Activated naive CD8-positive, alpha-beta T cell (primary cell): ENCODE data around the gene KLHL6.
"Not testable (repeated sequence)": the region's sequence is repeated elsewhere in the genome, so short reads cannot be mapped to it uniquely, and the experiment has no call there.

Source experiments
- H3K27ac Mint-ChIP-seq: one replicate; pipeline ENCODE4 v1.8.0; 2021; ENCODE audit warnings: mixed read lengths
- H3K27me3 Mint-ChIP-seq: one replicate; pipeline ENCODE4 v1.8.0; 2021; ENCODE audit warnings: mixed read lengths
- H3K36me3 Mint-ChIP-seq: one replicate; pipeline ENCODE4 v1.8.0; 2021; ENCODE audit warnings: mixed read lengths
- H3K4me1 Mint-ChIP-seq: one replicate; pipeline ENCODE4 v1.8.0; 2021; ENCODE audit warnings: low read depth, mixed read lengths
- H3K4me3 Mint-ChIP-seq: one replicate; pipeline ENCODE4 v1.8.0; 2021; ENCODE audit warnings: mild to moderate bottlenecking, mixed read lengths
- H3K9me3 Mint-ChIP-seq: one replicate; pipeline ENCODE4 v1.8.0; 2021; ENCODE audit warnings: low read depth, mixed read lengths

Gene KLHL6

DNA sequence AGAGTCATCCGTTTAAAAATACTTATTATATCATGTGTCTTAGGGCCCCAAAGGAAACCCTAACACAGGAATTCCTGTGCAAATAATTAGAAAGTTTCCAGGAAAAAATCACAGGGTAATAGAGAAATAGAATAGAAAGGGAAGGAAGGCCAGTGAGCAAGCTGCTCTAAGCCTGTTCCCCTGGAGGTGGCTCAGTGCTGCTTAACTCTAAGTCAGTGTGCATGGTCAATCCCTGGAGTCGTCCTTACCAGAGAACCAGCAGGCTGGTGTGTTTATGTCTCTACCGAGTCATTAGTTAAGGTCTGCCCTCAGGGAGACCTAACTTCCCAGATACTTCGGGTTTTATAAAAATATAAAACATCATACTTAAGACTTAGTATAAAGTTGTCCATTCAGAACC, 106.1 kb downstream of the KLHL6 start:
- Mint-ChIP-seq H3K27ac (no peak overlapping the region), H3K4me3 (no peak overlapping the region), H3K4me1 (peaks cover 18% of the 10 kb centered on the region), H3K9me3 (peaks cover 4% of the 10 kb centered on the region), H3K36me3 (peaks cover 3% of the 10 kb centered on the region), H3K27me3 (no peaks in the 10 kb centered on the region)

DNA sequence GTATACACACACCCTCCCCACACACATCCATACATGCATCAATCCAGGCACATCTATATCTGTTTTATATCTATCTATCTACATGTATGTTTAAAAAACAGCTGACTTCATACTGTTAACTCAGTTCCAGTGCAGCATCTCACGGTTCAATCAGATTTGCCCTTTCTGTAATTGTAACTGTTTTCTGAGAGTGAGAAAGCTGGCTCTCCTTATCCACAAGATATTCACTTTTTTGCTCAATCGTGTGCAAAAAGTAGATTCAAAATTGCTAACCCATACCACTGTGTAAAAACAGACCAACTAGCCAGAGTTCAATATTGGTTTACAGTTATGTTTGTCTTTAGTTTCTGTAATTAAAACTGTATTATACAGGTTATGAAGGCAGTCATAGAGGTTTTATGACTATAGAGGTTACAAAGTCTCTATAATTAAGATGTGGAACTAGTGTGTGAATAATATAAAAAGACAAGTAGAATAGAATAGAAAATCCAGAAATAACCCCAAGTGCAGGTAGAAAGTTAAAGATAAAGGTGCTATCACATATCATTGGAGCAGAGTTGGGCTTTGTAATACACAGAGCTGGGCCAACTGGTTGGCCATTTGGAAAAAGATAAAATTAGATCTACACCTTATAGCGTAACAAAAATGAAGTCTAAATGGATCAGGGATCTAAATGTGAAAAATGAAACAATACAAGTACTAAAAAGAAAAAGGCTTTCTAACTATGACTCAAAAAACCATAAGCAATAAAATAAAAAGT, 107.0 kb downstream of the KLHL6 start:
- peaks cover 18% of the 10 kb centered on the region for H3K4me1 Mint-ChIP-seq
- no peak overlapping the region for H3K27ac Mint-ChIP-seq
- peaks cover 9% of the 10 kb centered on the region for H3K9me3 Mint-ChIP-seq
- peak overlapping the region; percentile 96 for H3K4me3 Mint-ChIP-seq
- no peaks in the 10 kb centered on the region for H3K27me3 Mint-ChIP-seq
- peaks cover 7% of the 10 kb centered on the region for H3K36me3 Mint-ChIP-seq

DNA sequence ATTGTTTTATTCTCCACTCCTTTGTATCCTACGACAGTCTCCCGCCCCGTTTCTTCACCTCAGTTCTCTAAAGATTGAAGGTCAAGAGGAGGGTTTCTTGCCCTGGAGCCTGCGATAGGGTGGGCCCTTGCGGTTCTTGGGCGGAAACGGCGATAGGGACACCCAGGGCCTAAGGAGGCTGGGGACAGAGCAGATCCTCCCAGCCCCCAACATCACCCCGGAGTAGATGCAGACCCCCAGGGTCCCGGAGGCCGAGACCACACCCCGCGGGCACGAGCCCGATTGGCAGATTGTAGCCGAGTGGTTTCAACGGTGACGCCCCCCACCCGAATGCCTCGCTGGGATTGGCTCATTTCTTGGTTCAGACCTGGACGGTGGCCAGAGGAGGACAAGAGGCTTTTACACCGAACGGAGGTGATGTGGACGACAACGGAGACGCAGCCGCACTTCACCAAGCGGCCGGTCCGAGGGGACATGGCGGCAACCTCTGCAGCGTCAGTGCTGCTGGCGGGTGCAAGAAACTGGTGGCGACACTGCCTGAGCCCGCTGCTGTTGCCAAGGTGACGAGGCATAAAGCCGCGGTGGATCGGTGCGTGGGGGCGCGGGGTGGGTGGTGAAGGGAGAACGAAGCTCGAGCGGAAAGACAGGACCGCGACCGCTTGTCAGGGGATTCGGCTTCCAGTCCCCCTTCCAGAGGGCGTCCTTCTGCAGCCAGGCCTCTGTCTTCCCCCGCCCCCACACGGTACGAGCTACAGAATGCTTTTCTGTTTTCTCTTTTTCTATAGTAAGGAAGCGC, 108.1 kb downstream of the KLHL6 start:
- H3K4me3 Mint-ChIP-seq: peak overlapping the region; percentile 96
- peaks cover 10% of the 10 kb centered on the region for H3K36me3 Mint-ChIP-seq
- H3K27ac Mint-ChIP-seq: peak overlapping the region; percentile 76
- H3K9me3 Mint-ChIP-seq: peaks cover 21% of the 10 kb centered on the region
- peaks cover 18% of the 10 kb centered on the region for H3K4me1 Mint-ChIP-seq
- H3K27me3 Mint-ChIP-seq: no peaks in the 10 kb centered on the region

DNA sequence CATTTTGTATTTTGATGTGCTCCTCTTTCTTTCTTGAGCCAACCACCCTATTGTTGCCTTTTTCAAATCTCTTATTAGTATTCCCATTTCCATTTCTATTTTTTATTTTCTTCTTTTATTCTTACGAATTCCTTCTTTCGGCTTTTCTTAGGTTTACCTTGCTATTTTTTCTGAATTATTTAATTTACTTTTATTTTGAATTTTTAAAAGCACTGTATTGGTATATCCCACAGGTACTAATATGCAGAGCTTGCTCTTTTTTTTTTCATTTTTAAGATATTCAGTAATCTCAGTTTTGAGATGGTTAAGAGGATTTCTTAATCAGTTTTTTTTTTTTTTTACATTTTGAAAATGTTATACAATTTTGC, 108.7 kb downstream of the KLHL6 start:
- no peaks in the 10 kb centered on the region for H3K27me3 Mint-ChIP-seq
- H3K4me3 Mint-ChIP-seq: peak overlapping the region; percentile 96
- H3K27ac Mint-ChIP-seq: no peak overlapping the region
- H3K36me3 Mint-ChIP-seq: peaks cover 7% of the 10 kb centered on the region
- peaks cover 23% of the 10 kb centered on the region for H3K9me3 Mint-ChIP-seq
- H3K4me1 Mint-ChIP-seq: peaks cover 18% of the 10 kb centered on the region

DNA sequence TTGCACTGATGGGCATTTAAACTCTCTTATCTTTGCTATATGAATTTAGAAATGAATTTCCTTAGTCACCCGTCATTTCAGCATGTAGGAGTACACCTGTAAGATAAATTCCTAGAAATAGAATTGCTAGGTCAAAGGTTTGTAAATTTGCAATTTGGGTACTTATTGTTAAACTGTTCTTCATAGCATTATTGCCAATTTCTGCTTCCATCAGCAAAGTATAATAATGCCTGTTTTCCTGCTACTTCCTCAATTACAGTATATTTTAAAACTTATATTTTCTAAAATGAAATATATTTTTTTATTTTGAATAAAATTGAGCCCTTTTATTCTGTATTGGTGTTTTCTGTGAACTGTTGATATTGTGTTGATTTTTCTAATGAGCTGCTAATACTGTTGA, 110.8 kb downstream of the KLHL6 start:
- H3K4me3 Mint-ChIP-seq: no peak overlapping the region
- no peaks in the 10 kb centered on the region for H3K27me3 Mint-ChIP-seq
- H3K27ac Mint-ChIP-seq: no peak overlapping the region
- H3K4me1 Mint-ChIP-seq: peaks cover 16% of the 10 kb centered on the region
- peaks cover 23% of the 10 kb centered on the region for H3K9me3 Mint-ChIP-seq
- peaks cover 7% of the 10 kb centered on the region for H3K36me3 Mint-ChIP-seq

DNA sequence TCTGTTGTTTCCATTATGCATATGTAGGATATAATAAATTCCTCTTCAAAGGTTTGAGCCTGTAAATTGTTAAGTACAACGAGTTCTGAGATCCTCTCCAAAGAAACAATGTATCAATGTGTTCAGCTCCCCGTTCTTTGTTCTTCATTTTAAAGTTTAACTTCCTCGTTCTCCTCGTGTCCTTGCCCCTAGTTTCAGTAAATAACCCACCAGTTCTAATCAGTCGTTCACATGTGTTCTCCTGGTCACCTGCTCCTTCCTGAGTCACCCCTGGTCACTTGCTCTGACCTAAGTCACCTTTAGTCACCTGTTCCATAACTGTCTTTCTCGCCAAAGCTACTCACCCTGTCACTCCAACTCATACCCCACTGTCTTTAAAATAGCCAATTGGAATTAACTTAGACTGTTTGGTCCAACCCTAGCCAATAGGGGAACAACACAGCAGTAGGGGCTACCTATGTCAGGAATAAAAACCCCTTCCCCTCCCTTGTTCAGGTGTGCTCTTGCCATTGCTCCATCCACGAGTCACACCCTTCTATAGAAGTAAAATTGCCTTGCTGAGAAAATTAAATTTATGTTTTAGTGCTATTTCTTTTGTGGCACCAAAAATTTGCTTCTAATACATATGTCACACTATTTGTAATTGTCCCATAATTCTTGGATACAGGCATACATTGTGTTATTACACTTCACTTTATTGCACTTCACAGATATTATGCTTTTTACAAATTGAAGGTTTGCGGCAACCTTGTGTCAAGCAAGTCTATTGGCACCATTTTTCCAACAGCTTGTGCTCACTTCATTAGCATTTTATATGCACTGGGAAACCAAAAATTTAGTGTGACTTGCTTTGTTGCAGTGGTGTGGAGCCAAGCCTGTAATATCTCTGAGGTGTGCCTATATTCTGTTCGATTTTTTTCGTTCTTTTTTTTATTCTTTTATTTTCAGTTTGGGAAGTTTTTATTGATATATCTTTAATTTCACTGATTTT, 111.8 kb downstream of the KLHL6 start:
- no peaks in the 10 kb centered on the region for H3K27me3 Mint-ChIP-seq
- H3K4me3 Mint-ChIP-seq: no peak overlapping the region
- H3K4me1 Mint-ChIP-seq: peaks cover 12% of the 10 kb centered on the region
- H3K27ac Mint-ChIP-seq: no peak overlapping the region
- peaks cover 23% of the 10 kb centered on the region for H3K9me3 Mint-ChIP-seq
- peaks cover 7% of the 10 kb centered on the region for H3K36me3 Mint-ChIP-seq

DNA sequence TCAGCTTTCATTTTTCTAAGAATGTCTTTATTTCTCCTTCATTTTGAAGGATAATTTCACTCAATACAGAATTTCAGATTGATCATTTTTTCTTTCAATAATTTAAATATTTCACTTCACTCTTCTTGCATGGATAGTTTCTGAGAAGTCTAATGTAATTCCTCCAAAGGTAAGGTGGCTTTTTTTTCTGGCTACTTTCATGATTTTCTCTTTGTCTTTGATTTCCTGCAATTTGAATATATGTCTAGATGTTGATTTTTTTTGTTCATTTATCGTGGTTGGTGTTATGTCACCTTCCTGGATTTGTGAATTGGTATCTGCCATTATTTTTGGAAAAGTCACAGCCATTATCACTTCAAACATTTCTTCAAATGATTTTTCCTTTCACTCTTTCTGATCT, 112.5 kb downstream of the KLHL6 start:
- H3K9me3 Mint-ChIP-seq: peaks cover 23% of the 10 kb centered on the region
- H3K4me3 Mint-ChIP-seq: no peak overlapping the region

DNA sequence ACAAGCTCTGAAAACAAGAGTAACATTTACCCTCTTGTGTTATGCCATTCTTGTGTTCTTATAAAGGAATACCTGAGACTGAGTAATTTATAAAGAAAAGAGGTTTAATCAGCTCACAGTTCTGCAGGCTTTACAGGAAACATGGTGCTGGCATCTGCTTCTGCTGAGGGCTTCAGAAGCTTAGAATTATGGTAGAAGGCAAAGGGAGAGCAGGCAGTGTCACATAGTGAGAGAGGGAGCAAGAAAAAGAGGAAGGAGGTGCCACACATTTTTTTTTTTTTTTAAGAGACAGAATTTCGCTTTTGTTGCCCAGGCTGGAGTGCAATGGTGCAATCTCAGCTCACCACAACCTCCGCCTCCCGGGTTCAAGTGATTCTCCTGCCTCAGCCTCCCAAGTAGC, 115.0 kb downstream of the KLHL6 start:
- not testable (repeated sequence) for H3K4me1 Mint-ChIP-seq, H3K36me3 Mint-ChIP-seq, H3K27ac Mint-ChIP-seq, H3K4me3 Mint-ChIP-seq, H3K27me3 Mint-ChIP-seq
- H3K9me3 Mint-ChIP-seq: peaks cover 23% of the 10 kb centered on the region

More for the DNA sequence above, 112.5 kb downstream of the KLHL6 start:
- no peaks in the 10 kb centered on the region for H3K27me3 Mint-ChIP-seq
- H3K36me3 Mint-ChIP-seq: peaks cover 7% of the 10 kb centered on the region
- H3K27ac Mint-ChIP-seq: no peak overlapping the region
- peaks cover 6% of the 10 kb centered on the region for H3K4me1 Mint-ChIP-seq

DNA sequence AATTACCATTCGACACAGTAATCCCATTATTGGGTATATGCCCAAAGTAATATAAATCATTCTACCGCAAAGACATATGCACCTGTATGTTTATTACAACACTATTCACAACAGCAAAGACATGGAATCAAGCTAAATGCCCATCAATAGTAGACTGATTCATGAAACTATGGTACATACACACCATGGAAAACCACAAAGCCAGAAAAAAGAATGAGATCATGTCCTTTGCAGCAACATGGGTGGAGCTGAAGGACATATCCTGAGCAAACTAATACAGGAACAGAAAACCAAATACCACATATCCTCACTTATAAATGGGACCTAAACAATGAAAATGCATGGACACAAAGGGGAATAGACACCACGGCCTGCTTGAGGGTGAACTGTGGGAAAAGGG, 116.0 kb downstream of the KLHL6 start:
- Mint-ChIP-seq H3K36me3 (peaks cover 7% of the 10 kb centered on the region), H3K27me3 (no peaks in the 10 kb centered on the region), H3K4me1 (no peaks in the 10 kb centered on the region), H3K27ac (no peak overlapping the region), H3K9me3 (peaks cover 20% of the 10 kb centered on the region), H3K4me3 (no peak overlapping the region)

DNA sequence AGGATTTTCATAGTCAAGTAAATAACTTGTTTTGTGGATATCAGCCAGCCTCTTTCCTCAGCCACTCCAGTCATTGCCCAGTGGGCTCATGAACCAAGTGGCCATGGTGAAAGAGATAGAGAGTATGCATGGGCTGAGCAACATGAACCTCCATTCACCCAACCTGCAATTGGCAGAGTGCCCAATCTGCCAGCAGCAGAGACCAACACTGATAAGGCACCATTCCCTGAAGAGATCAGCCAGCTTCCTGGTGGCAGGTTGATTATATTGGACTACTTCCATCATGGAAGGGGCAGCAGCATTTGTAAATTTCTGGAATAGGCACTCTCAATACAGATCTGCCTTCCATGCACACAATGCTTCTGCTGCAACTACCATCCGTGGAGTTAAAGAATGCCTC, 116.8 kb downstream of the KLHL6 start:
- Mint-ChIP-seq H3K4me1 (no peaks in the 10 kb centered on the region), H3K27me3 (no peaks in the 10 kb centered on the region), H3K4me3 (no peak overlapping the region), H3K9me3 (peaks cover 15% of the 10 kb centered on the region), H3K27ac (no peak overlapping the region), H3K36me3 (peaks cover 6% of the 10 kb centered on the region)

DNA sequence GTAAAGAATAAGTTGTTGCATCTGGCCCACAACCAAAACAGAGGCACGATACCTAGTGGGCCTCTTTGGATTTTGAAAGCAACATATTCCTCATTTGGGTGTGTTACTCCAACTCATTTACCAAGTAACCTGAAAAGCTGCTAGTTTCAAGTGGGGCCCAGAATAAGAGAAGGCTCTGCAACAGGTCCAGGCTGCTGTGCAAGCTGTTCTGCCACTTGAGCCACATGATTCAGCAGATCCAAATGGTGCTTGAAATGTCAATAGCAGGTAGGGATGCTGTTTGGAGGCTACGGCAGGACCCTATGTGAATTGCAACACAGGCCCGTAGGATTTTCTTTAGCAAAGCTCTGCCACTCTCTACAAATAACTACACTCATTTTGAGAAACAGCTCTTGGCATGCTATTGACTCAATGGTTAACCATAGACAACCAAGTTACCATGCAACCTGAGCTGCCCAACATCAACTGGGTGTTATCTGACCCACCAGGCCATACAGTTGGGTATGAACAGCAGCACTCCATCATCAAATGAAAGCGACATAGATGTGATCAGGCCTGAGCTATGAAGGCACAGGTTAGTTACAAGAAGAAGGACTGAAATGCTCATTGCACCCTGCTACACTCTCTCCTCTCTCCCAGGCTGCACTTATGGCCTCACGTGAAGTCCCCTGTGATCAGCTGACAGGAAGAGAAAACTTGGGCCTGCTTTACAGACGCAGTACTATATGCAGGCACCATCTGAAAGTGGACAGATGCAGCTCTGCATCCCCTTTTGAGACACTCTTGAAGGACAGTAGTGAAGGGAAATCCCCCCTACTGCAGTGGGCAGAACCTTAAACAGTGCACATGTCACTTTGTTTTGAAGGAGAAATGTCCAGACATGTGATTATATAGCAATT, 117.6 kb downstream of the KLHL6 start:
- H3K4me1 Mint-ChIP-seq: no peaks in the 10 kb centered on the region
- no peak overlapping the region for H3K4me3 Mint-ChIP-seq
- no peak overlapping the region for H3K27ac Mint-ChIP-seq
- H3K36me3 Mint-ChIP-seq: no peaks in the 10 kb centered on the region
- H3K9me3 Mint-ChIP-seq: peaks cover 7% of the 10 kb centered on the region
- H3K27me3 Mint-ChIP-seq: no peaks in the 10 kb centered on the region
